ENCODE measurements around the gene CLIP2. TPM values are rescaled to one million over a fixed set of nuclear protein-coding genes. Genes with fewer than 3 reads are reported as not detected.
"Not testable (repeated sequence)": the region's sequence is repeated elsewhere in the genome, so short reads cannot be mapped to it uniquely, and the experiment has no call there.

CLIP2 gene
- total and polyA plus RNA-seq, 2 of the 4 experiments (the other 2 are of a cell fraction), result 18.1 to 20.7 TPM

GRCh38 chr7:74394601-74395000 lies 105.4 kb downstream of the CLIP2 start:
- H2BK15ac ChIP-seq (ENCODE audit: low read depth, low read length); H3K9me3 ChIP-seq (ENCODE audit: control insufficient read depth, insufficient read depth, low read length); H3K9ac ChIP-seq (ENCODE audit: low read depth, low read length); H3K4me2 ChIP-seq (ENCODE audit: low read depth, low read length); H3K23ac ChIP-seq (ENCODE audit: low read depth, low read length); H3K27me3 ChIP-seq (ENCODE audit: control insufficient read depth, insufficient read depth, low read length); H3K14ac ChIP-seq (replicated peaks; ENCODE audit: low read depth, low read length); H2AFZ ChIP-seq (replicated peaks; ENCODE audit: low read length, poor library complexity); H3K4ac ChIP-seq (ENCODE audit: low read depth, low read length); BruUV-seq (replicated peaks); H4K91ac ChIP-seq (ENCODE audit: insufficient read depth, low read depth, low read length); H3K18ac ChIP-seq (ENCODE audit: low read depth, low read length); H3K56ac ChIP-seq (ENCODE audit: extremely low read depth, insufficient read depth, low read length); H2AK9ac ChIP-seq (replicated peaks; ENCODE audit: low read depth, low read length, poor library complexity); H4K20me1 ChIP-seq (ENCODE audit: insufficient read depth, low read length); H2BK120ac ChIP-seq (ENCODE audit: low read depth, low read length); dilution Hi-C loops (cut with HindIII; ENCODE audit: low sequenced_read_pairs, unreplicated experiment); H3K4me3 ChIP-seq (ENCODE audit: insufficient read depth, low read depth, low read length); H2BK5ac ChIP-seq (ENCODE audit: low read depth, low read length, poor library complexity, severe bottlenecking); POLR2A ChIA-PET (ENCODE audit: unreplicated experiment); H4K5ac ChIP-seq (ENCODE audit: low read depth, low read length); intact Hi-C loops (cut with micrococcal nuclease); H4K8ac ChIP-seq (ENCODE audit: low read depth in 2 of 2, low read length in 2 of 2); H2AK5ac ChIP-seq (ENCODE audit: low read depth, low read length); H3K9me1 ChIP-seq (ENCODE audit: insufficient read depth, low read length); H2BK20ac ChIP-seq (ENCODE audit: low read depth, low read length); H3K4me1 ChIP-seq (ENCODE audit: control insufficient read depth, insufficient read depth, low read length): not testable (repeated sequence)
- TF ChIP-seq CTCF (conservative IDR thresholded peaks at IDR 0.05; ENCODE audit: low read depth, low read length) (peak; percentile 45), SMC3 (IDR thresholded peaks at IDR 0.05; ENCODE audit: low read depth, low read length) (peak; percentile 26; the same call in 1 of the 2 replicates), RAD21 (IDR thresholded peaks at IDR 0.05; ENCODE audit: low read length) (peak; percentile 21; the same call in 1 of the 2 replicates), CEBPB (IDR thresholded peaks at IDR 0.05; ENCODE audit: low read depth, low read length) (peak; percentile 56)
- Histone ChIP-seq H3K27ac (ENCODE audit: insufficient read depth, low read length) (peak overlapping the region; percentile 33; the same call in 1 of the 2 replicates), H3K36me3 (ENCODE audit: control insufficient read depth, insufficient read depth, low read length) (peaks cover 46% of the 10 kb centered on the region), H3K79me1 (ENCODE audit: low read depth in 1 of 2, low read length in 2 of 2) (peaks cover 4 to 15% of the 10 kb centered on the region in 2 experiments)
- DNase-seq (peak; percentile 39), ATAC-seq (ENCODE audit: low read depth) (peak; percentile 70)
- WGBS, 2 experiments (ENCODE audit: extremely low coverage in 2 of 2, insufficient read length in 1 of 2), result 94% methylated on average over 2 of the region's 3 CpGs; no CpG with 5 or more reads in 1 of the 2 experiments
- in situ Hi-C loops (cut with MboI; ENCODE audit: low sequenced_read_pairs), result loop anchor here (10.0 kb wide), 1 partner anchor 530 kb away; the partner anchor contains the start of gene TMEM270
- CTCF ChIA-PET, result interaction anchor here (0.7 to 2.9 kb wide), 2 partner anchors 110 to 188 kb away, joined by 6 to 13 read pairs; no protein-coding TSS in a partner anchor
